H1 (cell line): ENCODE data around the gene PTPRO. TPM values are rescaled to one million over a fixed set of nuclear protein-coding genes. Genes with fewer than 3 reads are reported as not detected.

Experiments used
- CHD7 ChIP-seq: fragments of 300-600 bp; sonication (generic); IDR thresholded peaks from 2 replicates; pipeline ENCODE4 v1.7.1; 2012; ENCODE audit warnings: low read length, moderate library complexity, mild to moderate bottlenecking, inconsistent platforms; ENCODE audit not compliant: insufficient replicate concordance
- GABPA ChIP-seq: IDR thresholded peaks from 2 replicates; pipeline ENCODE4 v1.6.1; 2011; ENCODE audit warnings: mild to moderate bottlenecking, low read length, moderate library complexity, borderline replicate concordance; ENCODE audit not compliant: insufficient read depth
- JUND ChIP-seq: IDR thresholded peaks from 2 replicates; pipeline ENCODE4 v1.6.1; 2011; ENCODE audit warnings: mild to moderate bottlenecking, improper control_type of control experiment, low read length
- RAD21 ChIP-seq, 2 experiments: IDR thresholded peaks in 1 of 2; conservative IDR thresholded peaks in 1 of 2; 2 replicates each; pipeline ENCODE4 v1.6.1; 2011; ENCODE audit warnings: low read depth in 2 of 2, low read length in 2 of 2, improper control_type of control experiment in 1 of 2, inconsistent platforms in 1 of 2, mild to moderate bottlenecking in 1 of 2, moderate library complexity in 1 of 2
- RBBP5 ChIP-seq: IDR thresholded peaks from 2 replicates; pipeline ENCODE4 v1.7.1; 2012; ENCODE audit warnings: low read depth, mild to moderate bottlenecking, inconsistent platforms, low read length, moderate library complexity, borderline replicate concordance
- SAP30 ChIP-seq: fragments of 300-600 bp; sonication (generic); IDR thresholded peaks from 2 replicates; pipeline ENCODE4 v1.7.1; 2012; ENCODE audit warnings: low read length, moderate library complexity, mild to moderate bottlenecking, inconsistent platforms; ENCODE audit not compliant: insufficient read depth, insufficient replicate concordance
- SP1 ChIP-seq: IDR thresholded peaks from 2 replicates; pipeline ENCODE4 v1.6.1; 2011; ENCODE audit warnings: low read depth, low read length
- TEAD4 ChIP-seq: IDR thresholded peaks from 2 replicates; pipeline ENCODE4 v1.6.1; 2012; ENCODE audit warnings: low read depth, low read length, inconsistent platforms, mixed read lengths
- YY1 ChIP-seq: IDR thresholded peaks from 2 replicates; pipeline ENCODE4 v1.6.1; 2011; ENCODE audit warnings: low read depth, mild to moderate bottlenecking, low read length
- polyA plus RNA-seq, 7 experiments: library from polyadenylated mRNA; depleted of rRNA in 3 of 7; stranded (reverse) in 5 of 7; unstranded in 2 of 7; fragments of >200 nt in 5 of 7; fragments of 200-250 nt in 2 of 7; gene quantifications; 1 replicate in 5 of 7; 2 replicates in 1 of 7; 4 replicates in 1 of 7; pipeline versions ENCODE4 v1.2.1 to v1.2.3, GENCODE V29; 2011 to 2013; ENCODE audit warnings: missing spikeins in 2 of 7, mixed read lengths in 2 of 7
- total RNA-seq: library from RNA; stranded (reverse); fragmentation: NEBNext Ultra II Directional; extraction: Animal tissue kit (Norgen Biotek cat#: 25700); gene quantifications from 2 replicates; pipeline ENCODE4 v1.2.1, GENCODE V29; 2021
- TF ChIP-seq, protein P1 (sequence below): IDR thresholded peaks from 2 replicates; pipeline ENCODE4 v1.6.1; 2012; ENCODE audit warnings: inconsistent platforms

PTPRO gene
- total and polyA plus RNA-seq, 2 of the 8 experiments (the other 6 are each of a cell fraction or from before 2014, with no cell fraction given): 0.73 to 1.7 TPM

DNA sequence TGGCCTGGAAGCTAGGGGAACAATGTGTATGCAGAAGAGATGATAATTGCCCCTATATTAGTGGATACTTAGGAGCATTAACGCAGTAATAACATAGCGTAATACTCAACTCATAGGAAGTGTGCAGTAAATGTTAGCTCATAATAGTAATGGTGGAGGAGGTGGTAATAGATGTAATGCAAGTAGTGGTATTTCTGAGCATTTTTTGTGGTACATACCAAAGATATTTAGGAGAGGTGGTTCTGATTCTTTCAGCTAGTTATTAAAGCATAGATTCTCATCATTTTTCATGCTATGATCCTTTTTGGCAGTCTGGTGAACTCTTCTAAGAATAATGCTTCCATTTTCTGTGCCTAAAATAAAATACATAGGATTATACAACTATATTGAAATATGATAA, 233.1 kb downstream of the PTPRO start (continued):
- TF ChIP-seq CHD7 (no peak), YY1 (no peak), RBBP5 (no peak), GABPA (no peak), JUND (no peak), TEAD4 (no peak), SP1 (no peak), SAP30 (no peak), RAD21 (IDR thresholded peaks at IDR 0.05 in 1 of 2, conservative IDR thresholded peaks at IDR 0.05 in 1 of 2; ENCODE audit: low read depth in 2 of 2, low read length in 2 of 2) (no peak)
- TF ChIP-seq, protein P1, sequence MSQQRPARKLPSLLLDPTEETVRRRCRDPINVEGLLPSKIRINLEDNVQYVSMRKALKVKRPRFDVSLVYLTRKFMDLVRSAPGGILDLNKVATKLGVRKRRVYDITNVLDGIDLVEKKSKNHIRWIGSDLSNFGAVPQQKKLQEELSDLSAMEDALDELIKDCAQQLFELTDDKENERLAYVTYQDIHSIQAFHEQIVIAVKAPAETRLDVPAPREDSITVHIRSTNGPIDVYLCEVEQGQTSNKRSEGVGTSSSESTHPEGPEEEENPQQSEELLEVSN: no peak
